ENCODE results near the gene CENPC. TPM values are rescaled to one million over a fixed set of nuclear protein-coding genes. Genes with fewer than 3 reads are reported as not detected.
"Not testable (repeated sequence)": the region's sequence is repeated elsewhere in the genome, so short reads cannot be mapped to it uniquely, and the experiment has no call there.

Gene CENPC
- total and polyA plus RNA-seq, 2 donors (not counting 1 experiment from before 2014, with no cell fraction given), result 11.7 to 67.0 TPM

DNA sequence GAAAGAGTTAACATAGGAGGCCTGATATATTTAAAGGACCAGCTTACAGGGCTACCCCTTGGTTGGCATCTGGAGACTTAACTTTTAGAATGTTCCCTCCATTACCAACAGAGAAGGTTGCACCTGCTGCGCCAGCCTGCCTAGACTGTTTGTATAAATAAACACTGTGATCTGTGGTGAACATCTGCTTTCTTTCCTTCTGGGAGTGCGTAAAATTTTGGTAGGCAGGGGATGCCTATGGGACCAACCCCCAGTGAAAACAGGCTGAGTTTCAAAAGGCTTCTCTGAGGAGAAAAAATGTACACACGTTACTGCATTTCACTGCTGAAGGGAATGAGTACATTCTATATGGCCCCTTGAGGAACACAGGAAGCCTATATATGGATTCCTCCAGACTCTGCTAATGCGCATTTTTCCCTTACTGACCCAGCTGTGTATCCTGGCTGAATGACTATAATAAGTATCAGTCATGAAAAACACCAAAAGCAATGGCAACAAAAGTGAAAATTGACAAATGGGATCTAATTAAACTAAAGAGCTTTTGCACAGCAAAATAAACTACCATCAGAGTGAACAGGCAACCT is 13.8 kb downstream of the CENPC start:
- ChIA-PET POLR2A (no interaction called here), CTCF (no interaction called here)
- H3K9me3 Mint-ChIP-seq (ENCODE audit: insufficient read depth), result no peaks in the 10 kb centered on the region
- no peak overlapping the region for H3K4me3 ChIP-seq (ENCODE audit: control extremely low read depth in 1 of 5, extremely low read depth in 1 of 5, insufficient read depth in 1 of 5, low read depth in 2 of 5, low read length in 4 of 5)
- H3K9ac ChIP-seq (ENCODE audit: low read length), result no peak overlapping the region
- intact Hi-C loops (cut with micrococcal nuclease), result no loop called here
- H3K79me2 ChIP-seq (ENCODE audit: control insufficient read depth, insufficient read depth, low read length), result peaks cover 77% of the 10 kb centered on the region
- no peak for TF ChIP-seq CTCF (IDR thresholded peaks at IDR 0.05)
- TF ChIP-seq EZH2 (IDR thresholded peaks at IDR 0.05; ENCODE audit: borderline replicate concordance, insufficient read depth, low read depth, low read length, poor library complexity, severe bottlenecking), result no peak
- peaks cover 17 to 66% of the 10 kb centered on the region in 2 experiments for H3K36me3 ChIP-seq (replicated peaks in 1 of 2; ENCODE audit: control extremely low read depth in 1 of 2, control insufficient read depth in 1 of 2, extremely low read depth in 1 of 2, insufficient read depth in 2 of 2, low read length in 1 of 2)
- peaks cover 3 to 6% of the 10 kb centered on the region in 2 donors for H3K4me1 ChIP-seq (ENCODE audit: control insufficient read depth in 2 of 2, insufficient read depth in 2 of 2, low read length in 2 of 2)
- no peaks in the 10 kb centered on the region for H3K27me3 ChIP-seq (replicated peaks in 1 of 4; ENCODE audit: control extremely low read depth in 1 of 4, control insufficient read depth in 3 of 4, insufficient read depth in 4 of 4, low read length in 3 of 4)
- H3K9me3 ChIP-seq (ENCODE audit: control extremely low read depth in 1 of 3, control insufficient read depth in 2 of 3, insufficient read depth in 1 of 3, low read length in 2 of 3), result peaks cover 0 to 7% (median 0%) of the 10 kb centered on the region in 3 donors
- peaks cover 20% of the 10 kb centered on the region for H3K4me1 Mint-ChIP-seq
- peaks cover 29% of the 10 kb centered on the region for H4K20me1 ChIP-seq (ENCODE audit: control insufficient read depth, insufficient read depth, low read length, poor library complexity, severe bottlenecking)
- H3K27ac ChIP-seq (ENCODE audit: low read length in 2 of 2), result no peak overlapping the region
- H3K4me3 Mint-ChIP-seq, result no peak overlapping the region
- H3K4me2 ChIP-seq (replicated peaks; ENCODE audit: low read depth, low read length, poor library complexity, severe bottlenecking), result no peak overlapping the region
- no peak overlapping the region for H3K27ac Mint-ChIP-seq
- ATAC-seq (ENCODE audit: low read depth), result no peak
- DNase-seq, result no peak
- no peaks in the 10 kb centered on the region for H3K27me3 Mint-ChIP-seq
- whole genome bisulfite sequencing (ENCODE audit: insufficient coverage), result 53% methylated on average over 2 of the region's 4 CpGs
- no peak overlapping the region for H2AFZ ChIP-seq (ENCODE audit: insufficient read depth, low read depth, low read length, poor library complexity, severe bottlenecking)

- H3K4me3 Mint-ChIP-seq; H3K4me3 ChIP-seq (ENCODE audit: control extremely low read depth in 1 of 5, extremely low read depth in 1 of 5, insufficient read depth in 1 of 5, low read depth in 2 of 5, low read length in 4 of 5); H3K4me2 ChIP-seq (replicated peaks; ENCODE audit: low read depth, low read length, poor library complexity, severe bottlenecking); H3K9me3 Mint-ChIP-seq (ENCODE audit: insufficient read depth); POLR2A ChIA-PET; ATAC-seq (ENCODE audit: low read depth); H3K4me1 ChIP-seq (ENCODE audit: control insufficient read depth in 2 of 2, insufficient read depth in 2 of 2, low read length in 2 of 2); H3K9ac ChIP-seq (ENCODE audit: low read length); intact Hi-C loops (cut with micrococcal nuclease); H2AFZ ChIP-seq (ENCODE audit: insufficient read depth, low read depth, low read length, poor library complexity, severe bottlenecking); H3K27me3 ChIP-seq (replicated peaks in 1 of 4; ENCODE audit: control extremely low read depth in 1 of 4, control insufficient read depth in 3 of 4, insufficient read depth in 4 of 4, low read length in 3 of 4); DNase-seq; H3K27me3 Mint-ChIP-seq; CTCF ChIA-PET; H3K9me3 ChIP-seq (ENCODE audit: control extremely low read depth in 1 of 3, control insufficient read depth in 2 of 3, insufficient read depth in 1 of 3, low read length in 2 of 3); H3K27ac Mint-ChIP-seq: not testable (repeated sequence)
- Histone ChIP-seq H4K20me1 (ENCODE audit: control insufficient read depth, insufficient read depth, low read length, poor library complexity, severe bottlenecking) (peaks cover 35% of the 10 kb centered on the region), H3K27ac (ENCODE audit: low read length in 2 of 2) (peak overlapping the region in 1 of 2 donors; percentile 34), H3K79me2 (ENCODE audit: control insufficient read depth, insufficient read depth, low read length) (peaks cover 74% of the 10 kb centered on the region), H3K36me3 (replicated peaks in 1 of 2; ENCODE audit: control extremely low read depth in 1 of 2, control insufficient read depth in 1 of 2, extremely low read depth in 1 of 2, insufficient read depth in 2 of 2, low read length in 1 of 2) (peaks cover 8 to 19% of the 10 kb centered on the region in 2 experiments)
- peaks cover 47% of the 10 kb centered on the region for H3K4me1 Mint-ChIP-seq
- WGBS (ENCODE audit: insufficient coverage), result 88% methylated on average over 2 of the region's 3 CpGs
Measured at GRCh38 chr4:67524140-67524539, 21.2 kb downstream of the CENPC start.

Data from B cell (primary cell).